Measurements from ENCODE around the gene CD3E. TPM values are rescaled to one million over a fixed set of nuclear protein-coding genes. Genes with fewer than 3 reads are reported as not detected.

CD3E gene
- total RNA-seq, 1 donor, result not detected

GRCh38 chr11:118318581-118319336, 14.2 kb downstream of the CD3E start:
- no peak for TF ChIP-seq CTCF (IDR thresholded peaks at IDR 0.05; ENCODE audit: insufficient read depth, low read depth, low read length)
- H3K4me3 ChIP-seq (ENCODE audit: low read depth, low read length), result no peak overlapping the region
- DNase-seq (ENCODE audit: low read depth), result no peak

- TF ChIP-seq CTCF (IDR thresholded peaks at IDR 0.05; ENCODE audit: insufficient read depth, low read depth, low read length), result no peak
- no peak for DNase-seq (ENCODE audit: low read depth)
Measured at GRCh38 chr11:118319337-118319707, 14.8 kb downstream of the CD3E start.

GRCh38 chr11:118320515-118320914, 16.0 kb downstream of the CD3E start:
- no peak overlapping the region for H3K4me3 ChIP-seq (ENCODE audit: low read depth, low read length)
- no peak for DNase-seq (ENCODE audit: low read depth)
- no peak for TF ChIP-seq CTCF (IDR thresholded peaks at IDR 0.05; ENCODE audit: insufficient read depth, low read depth, low read length)

More at GRCh38 chr11:118319337-118319707, 14.8 kb downstream of the CD3E start:
- no peak overlapping the region for H3K4me3 ChIP-seq (ENCODE audit: low read depth, low read length)

- no peak for DNase-seq (ENCODE audit: low read depth)
- TF ChIP-seq CTCF (IDR thresholded peaks at IDR 0.05; ENCODE audit: insufficient read depth, low read depth, low read length), result no peak
Measured at GRCh38 chr11:118321386-118322082, 17.0 kb downstream of the CD3E start.

GRCh38 chr11:118322721-118323120, 18.2 kb downstream of the CD3E start:
- no peak overlapping the region for H3K4me3 ChIP-seq (ENCODE audit: low read depth, low read length)
- no peak for TF ChIP-seq CTCF (IDR thresholded peaks at IDR 0.05; ENCODE audit: insufficient read depth, low read depth, low read length)
- DNase-seq (ENCODE audit: low read depth), result no peak

More at GRCh38 chr11:118321386-118322082, 17.0 kb downstream of the CD3E start:
- H3K4me3 ChIP-seq (ENCODE audit: low read depth, low read length), result no peak overlapping the region

- TF ChIP-seq CTCF (IDR thresholded peaks at IDR 0.05; ENCODE audit: insufficient read depth, low read depth, low read length), result no peak
Measured at GRCh38 chr11:118325283-118325682, 20.8 kb downstream of the CD3E start.

More at GRCh38 chr11:118325283-118325682, 20.8 kb downstream of the CD3E start:
- no peak for DNase-seq (ENCODE audit: low read depth)
- no peak overlapping the region for H3K4me3 ChIP-seq (ENCODE audit: low read depth, low read length)
